Muscle layer of duodenum (tissue), 2 donors: ENCODE measurements around the gene ARFGAP2.

Experiments used
- H3K27ac ChIP-seq: one replicate; pipeline ENCODE4 v1.7.0; 2013; ENCODE audit warnings: mild to moderate bottlenecking, low read length
- H3K27me3 ChIP-seq: one replicate; pipeline ENCODE4 v1.7.0; 2013; ENCODE audit warnings: low read depth, mild to moderate bottlenecking, control low read depth, low read length
- H3K36me3 ChIP-seq, 2 donors: one replicate each; pipeline ENCODE4 v1.7.0; 2013; ENCODE audit warnings: low read length in 2 of 2, control low read depth in 1 of 2, mild to moderate bottlenecking in 1 of 2; ENCODE audit not compliant: insufficient read depth in 2 of 2, control insufficient read depth in 1 of 2
- H3K4me1 ChIP-seq, 2 donors: one replicate each; pipeline ENCODE4 v1.7.0; 2013; ENCODE audit warnings: low read length in 2 of 2, mild to moderate bottlenecking in 2 of 2, control low read depth in 1 of 2, moderate library complexity in 1 of 2; ENCODE audit not compliant: insufficient read depth in 2 of 2, control insufficient read depth in 1 of 2
- H3K4me3 ChIP-seq, 2 donors: one replicate each; pipeline ENCODE4 v1.7.0; 2013; ENCODE audit warnings: low read length in 2 of 2, low read depth in 1 of 2, mild to moderate bottlenecking in 1 of 2
- H3K9me3 ChIP-seq, 2 donors: one replicate each; pipeline ENCODE4 v1.7.0; 2013; ENCODE audit warnings: low read length in 2 of 2, control low read depth in 1 of 2, mild to moderate bottlenecking in 1 of 2; ENCODE audit not compliant: control insufficient read depth in 1 of 2
- donor health status: healthy.

ARFGAP2 gene

GRCh38 chr11:47165253-47165840, 11.3 kb downstream of the ARFGAP2 start:
- Histone ChIP-seq H3K27ac (no peak overlapping the region), H3K36me3 (peaks cover 43 to 56% of the 10 kb centered on the region in 2 donors), H3K9me3 (no peaks in the 10 kb centered on the region), H3K4me3 (no peak overlapping the region), H3K4me1 (peaks cover 0 to 23% of the 10 kb centered on the region in 2 donors), H3K27me3 (no peaks in the 10 kb centered on the region)

DNA sequence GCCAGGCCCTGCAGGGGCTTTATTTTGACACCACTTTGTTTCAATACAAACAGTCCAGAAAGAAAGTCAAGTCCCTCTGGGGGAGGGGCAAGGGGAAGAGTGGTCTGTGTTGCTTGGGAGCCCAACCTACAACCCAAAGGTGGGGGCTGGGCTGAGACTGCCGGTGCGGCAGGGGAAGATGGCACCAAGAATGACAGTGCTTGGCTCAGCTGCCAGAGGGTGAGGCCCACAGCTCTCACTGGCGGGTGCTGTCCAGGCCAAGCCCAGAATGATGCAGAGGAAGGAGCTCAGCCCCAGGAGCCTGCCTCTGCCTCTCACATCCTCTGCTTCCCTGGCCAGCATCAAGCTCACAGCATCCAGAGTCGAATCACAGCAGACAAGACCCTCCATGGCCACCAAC, 12.4 kb downstream of the ARFGAP2 start:
- Histone ChIP-seq H3K36me3 (peaks cover 43 to 53% of the 10 kb centered on the region in 2 donors), H3K27me3 (no peaks in the 10 kb centered on the region), H3K4me3 (no peak overlapping the region), H3K9me3 (no peaks in the 10 kb centered on the region), H3K4me1 (peaks cover 0 to 23% of the 10 kb centered on the region in 2 donors), H3K27ac (no peak overlapping the region)

- no peaks in the 10 kb centered on the region for H3K27me3 ChIP-seq
- H3K9me3 ChIP-seq, result no peaks in the 10 kb centered on the region
- peaks cover 43 to 53% of the 10 kb centered on the region in 2 donors for H3K36me3 ChIP-seq
- no peak overlapping the region for H3K4me3 ChIP-seq
- no peak overlapping the region for H3K27ac ChIP-seq
- peaks cover 0 to 23% of the 10 kb centered on the region in 2 donors for H3K4me1 ChIP-seq
These were observed 12.8 kb downstream of the ARFGAP2 start for GRCh38 chr11:47163898-47164297.

- H3K27ac ChIP-seq, result no peak overlapping the region
- peaks cover 0 to 23% of the 10 kb centered on the region in 2 donors for H3K4me1 ChIP-seq
- no peaks in the 10 kb centered on the region for H3K27me3 ChIP-seq
- no peaks in the 10 kb centered on the region for H3K9me3 ChIP-seq
- peaks cover 43 to 53% of the 10 kb centered on the region in 2 donors for H3K36me3 ChIP-seq
- H3K4me3 ChIP-seq, result no peak overlapping the region
These were observed 13.5 kb downstream of the ARFGAP2 start for GRCh38 chr11:47163193-47163592.

DNA sequence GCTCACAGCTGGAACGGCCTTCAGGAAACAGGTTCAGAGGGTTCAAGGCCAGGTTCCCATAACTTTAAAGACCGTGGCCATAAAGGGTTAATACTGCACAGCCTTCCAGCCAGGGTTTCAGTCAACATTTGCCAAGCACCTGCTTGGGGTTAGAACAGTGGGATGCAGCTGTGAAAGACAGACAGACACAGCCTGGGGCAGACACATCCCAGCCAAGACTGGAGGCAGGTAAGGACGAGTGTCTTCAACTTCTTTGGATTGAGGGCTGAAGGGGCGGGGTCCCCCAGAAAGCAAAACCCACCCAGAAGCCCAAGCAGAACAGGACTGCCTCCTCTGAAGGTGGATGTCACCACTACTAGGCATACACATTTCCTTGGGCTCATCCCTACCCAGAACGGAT, 14.3 kb downstream of the ARFGAP2 start:
- H3K9me3 ChIP-seq, result no peaks in the 10 kb centered on the region
- no peak overlapping the region for H3K4me3 ChIP-seq
- no peaks in the 10 kb centered on the region for H3K27me3 ChIP-seq
- H3K27ac ChIP-seq, result no peak overlapping the region
- peaks cover 0 to 23% of the 10 kb centered on the region in 2 donors for H3K4me1 ChIP-seq
- peaks cover 36 to 52% of the 10 kb centered on the region in 2 donors for H3K36me3 ChIP-seq

DNA sequence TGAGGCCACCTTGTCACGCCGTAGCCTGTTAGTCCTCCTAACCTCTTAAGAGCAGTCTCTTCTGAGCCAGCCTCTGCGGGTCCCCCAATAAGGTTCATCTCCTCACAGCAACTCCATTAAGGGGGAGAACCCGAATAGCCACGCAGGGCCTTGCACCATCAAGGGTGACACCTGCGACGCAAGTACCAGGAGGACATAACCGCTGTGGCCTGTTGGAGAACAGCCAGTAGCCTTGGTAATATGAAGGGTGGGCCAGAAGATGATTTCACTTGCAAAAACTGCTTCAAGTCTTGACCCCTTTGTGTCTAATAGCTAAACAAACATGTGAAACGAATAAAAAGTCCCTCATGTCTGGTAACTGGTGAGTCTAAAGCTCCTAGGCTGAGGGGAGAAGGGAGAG, 14.8 kb downstream of the ARFGAP2 start:
- Histone ChIP-seq H3K27me3 (no peaks in the 10 kb centered on the region), H3K36me3 (peaks cover 31 to 47% of the 10 kb centered on the region in 2 donors), H3K9me3 (no peaks in the 10 kb centered on the region), H3K27ac (no peak overlapping the region), H3K4me3 (no peak overlapping the region), H3K4me1 (peaks cover 0 to 23% of the 10 kb centered on the region in 2 donors)

GRCh38 chr11:47161134-47161854, 15.4 kb downstream of the ARFGAP2 start:
- Histone ChIP-seq H3K27me3 (no peaks in the 10 kb centered on the region), H3K4me1 (peaks cover 0 to 23% of the 10 kb centered on the region in 2 donors), H3K4me3 (no peak overlapping the region), H3K27ac (no peak overlapping the region), H3K36me3 (peaks cover 25 to 41% of the 10 kb centered on the region in 2 donors), H3K9me3 (no peaks in the 10 kb centered on the region)

DNA sequence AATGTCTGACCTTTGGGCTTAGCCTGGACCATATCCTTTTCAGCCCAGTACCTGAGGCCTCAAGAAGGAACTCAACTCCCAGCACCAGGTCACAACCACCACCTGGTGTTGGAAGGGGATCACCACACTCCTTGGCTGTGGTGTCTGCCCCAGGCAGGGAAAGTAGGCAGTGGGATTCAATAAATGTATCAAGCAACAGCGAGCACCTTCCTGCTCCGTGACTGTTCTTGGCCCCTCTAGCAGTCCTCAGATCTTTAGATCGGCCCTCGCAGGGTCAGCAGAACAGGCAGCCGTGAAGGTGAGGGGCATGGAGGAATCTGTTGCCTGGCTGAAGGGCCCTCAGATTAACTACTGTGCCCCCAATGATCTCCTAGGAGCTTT, 15.9 kb downstream of the ARFGAP2 start:
- H3K36me3 ChIP-seq, result peaks cover 21 to 35% of the 10 kb centered on the region in 2 donors

GRCh38 chr11:47158242-47158641, 18.4 kb downstream of the ARFGAP2 start:
- Histone ChIP-seq H3K4me1 (peaks cover 0 to 25% of the 10 kb centered on the region in 2 donors), H3K9me3 (no peaks in the 10 kb centered on the region), H3K4me3 (no peak overlapping the region), H3K27me3 (no peaks in the 10 kb centered on the region), H3K36me3 (peaks cover 12 to 13% of the 10 kb centered on the region in 2 donors), H3K27ac (no peak overlapping the region)

More for the DNA sequence above, 15.9 kb downstream of the ARFGAP2 start:
- no peaks in the 10 kb centered on the region for H3K9me3 ChIP-seq
- no peak overlapping the region for H3K27ac ChIP-seq
- H3K4me3 ChIP-seq, result no peak overlapping the region
- no peaks in the 10 kb centered on the region for H3K27me3 ChIP-seq
- H3K4me1 ChIP-seq, result peaks cover 0 to 23% of the 10 kb centered on the region in 2 donors

DNA sequence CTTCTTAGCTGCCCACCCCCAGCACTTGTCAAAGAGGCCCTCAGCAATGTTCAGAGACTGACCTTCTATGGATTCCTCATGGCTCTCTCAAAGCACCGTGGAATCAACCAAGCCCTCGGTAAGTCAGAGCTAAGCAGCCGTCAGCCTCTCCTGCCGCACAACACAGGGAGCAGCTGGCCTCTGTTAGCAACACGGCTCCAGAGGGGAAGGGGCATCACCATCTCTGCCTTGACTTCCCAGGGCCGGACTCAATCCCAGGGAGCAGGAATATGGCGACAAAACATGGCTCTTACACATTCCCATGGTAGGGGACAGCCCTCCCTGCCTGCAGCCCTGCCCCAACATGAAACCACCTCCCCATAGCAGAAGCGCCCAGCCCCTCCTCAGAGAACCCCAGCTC, 18.9 kb downstream of the ARFGAP2 start:
- Histone ChIP-seq H3K4me1 (peaks cover 4 to 25% of the 10 kb centered on the region in 2 donors), H3K27ac (no peak overlapping the region)

DNA sequence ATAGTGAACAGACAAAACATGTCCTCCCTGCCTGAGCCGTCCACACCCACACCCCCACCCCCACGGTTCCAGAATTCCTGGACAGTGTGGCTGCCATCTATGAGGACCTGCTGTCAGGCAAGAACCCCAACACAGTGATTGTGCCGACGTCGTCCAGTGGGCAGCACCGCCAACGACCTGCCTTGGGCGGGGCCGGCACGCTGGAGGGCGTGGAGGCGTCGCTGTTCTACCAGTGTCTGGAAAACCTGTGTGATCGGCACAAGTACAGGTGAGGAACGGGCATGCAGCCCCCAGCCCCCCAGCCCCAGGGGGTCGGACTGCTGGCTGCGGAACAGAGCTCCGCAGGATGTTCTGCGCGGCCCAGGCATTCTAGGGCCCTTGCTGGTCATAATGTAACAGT, 19.7 kb downstream of the ARFGAP2 start:
- no peaks in the 10 kb centered on the region for H3K9me3 ChIP-seq
- no peak overlapping the region for H3K4me3 ChIP-seq
- no peak overlapping the region for H3K27ac ChIP-seq
- H3K27me3 ChIP-seq, result no peaks in the 10 kb centered on the region
- peaks cover 5 to 20% of the 10 kb centered on the region in 2 donors for H3K4me1 ChIP-seq
- peaks cover 5 to 13% of the 10 kb centered on the region in 2 donors for H3K36me3 ChIP-seq

More for the DNA sequence above, 18.9 kb downstream of the ARFGAP2 start:
- Histone ChIP-seq H3K36me3 (peaks cover 12 to 13% of the 10 kb centered on the region in 2 donors), H3K9me3 (no peaks in the 10 kb centered on the region), H3K4me3 (no peak overlapping the region), H3K27me3 (no peaks in the 10 kb centered on the region)
